Suprapubic skin (tissue), 4 donors: ENCODE data around the gene AGER. TPM values are rescaled to one million over a fixed set of nuclear protein-coding genes. Genes with fewer than 3 reads are reported as not detected.

Source experiments
- DNase-seq, 2 donors: peaks; one replicate each; pipeline ENCODE4 v3.0.0-alpha.2; 2019; ENCODE audit warnings: low spot score in 2 of 2
- H3K27ac ChIP-seq: fragments of 200-600 bp; sonication (generic); one replicate; pipeline ENCODE4 v1.5.1; 2019
- H3K27me3 ChIP-seq: fragments of 200-600 bp; sonication (generic); one replicate; pipeline ENCODE4 v1.5.1; 2019
- H3K36me3 ChIP-seq: fragments of 200-600 bp; sonication (generic); one replicate; pipeline ENCODE4 v1.5.1; 2019
- H3K4me1 ChIP-seq: fragments of 200-600 bp; sonication (generic); one replicate; pipeline ENCODE4 v1.5.1; 2019
- H3K4me3 ChIP-seq: fragments of 200-600 bp; sonication (generic); one replicate; pipeline ENCODE4 v1.5.1; 2019; ENCODE audit warnings: mild to moderate bottlenecking
- H3K9me3 ChIP-seq: fragments of 200-600 bp; sonication (generic); one replicate; pipeline ENCODE4 v1.5.1; 2019
- CTCF ChIP-seq, 2 donors: fragments of 200-600 bp in 1 of 2; fragments of 450-650 bp in 1 of 2; sonication (generic) in 1 of 2; IDR thresholded peaks; one replicate each; pipeline ENCODE4 v1.5.1; 2016 to 2019; ENCODE audit warnings: antibody characterized with exemption in 2 of 2, mild to moderate bottlenecking in 1 of 2, moderate library complexity in 1 of 2
- EP300 ChIP-seq: sonication (generic); formaldehyde crosslinking; IDR thresholded peaks from one replicate; pipeline ENCODE4 v1.6.1; 2017; ENCODE audit warnings: antibody characterized with exemption
- POLR2A ChIP-seq, 2 donors: fragments of 450-650 bp; IDR thresholded peaks; one replicate each; pipeline ENCODE4 v1.6.1; 2017; ENCODE audit warnings: antibody characterized with exemption in 2 of 2, mild to moderate bottlenecking in 2 of 2, moderate library complexity in 2 of 2
- POLR2AphosphoS5 ChIP-seq, 3 donors: sonication (generic); formaldehyde crosslinking; IDR thresholded peaks; one replicate each; pipeline ENCODE4 v1.6.1; 2017; ENCODE audit warnings: antibody characterized with exemption in 3 of 3
- WGBS: methylation state at CpG from one replicate; pipeline ENCODE4 v1.1.5; 2018; 5-methylcytosine and 5-hydroxymethylcytosine counted together
- total RNA-seq, 4 donors: library from RNA; depleted of rRNA; stranded (reverse); fragments of >200 nt; gene quantifications; one replicate each; pipeline ENCODE4 v1.1.0, GENCODE V29; 2016

AGER gene
- total RNA-seq, 4 donors from 2014 or later, result 1.5 to 9.9 (median 4.8) TPM; not detected in 1

GRCh38 chr6:32170294-32170693 is 13.8 kb downstream of the AGER start:
- Histone ChIP-seq H3K27me3 (no peaks in the 10 kb centered on the region), H3K4me1 (peaks cover 23% of the 10 kb centered on the region), H3K4me3 (no peak overlapping the region), H3K27ac (no peak overlapping the region), H3K9me3 (no peaks in the 10 kb centered on the region), H3K36me3 (peaks cover 57% of the 10 kb centered on the region)
- no peak for DNase-seq
- TF ChIP-seq CTCF (IDR thresholded peaks at IDR 0.05) (no peak), EP300 (no peak), POLR2A (IDR thresholded peaks at IDR 0.05) (no peak), POLR2AphosphoS5 (IDR thresholded peaks at IDR 0.05) (no peak)
- WGBS, result 97% methylated on average over 3 of the region's 11 CpGs

- no peak for DNase-seq
- H3K27me3 ChIP-seq, result no peaks in the 10 kb centered on the region
- no peaks in the 10 kb centered on the region for H3K9me3 ChIP-seq
- H3K4me3 ChIP-seq, result no peak overlapping the region
- 82% methylated on average over 11 of the region's 11 CpGs for WGBS
- TF ChIP-seq POLR2AphosphoS5 (IDR thresholded peaks at IDR 0.05) (no peak), CTCF (IDR thresholded peaks at IDR 0.05) (no peak), EP300 (no peak), POLR2A (IDR thresholded peaks at IDR 0.05) (no peak)
- peaks cover 16% of the 10 kb centered on the region for H3K4me1 ChIP-seq
- no peak overlapping the region for H3K27ac ChIP-seq
- peaks cover 69% of the 10 kb centered on the region for H3K36me3 ChIP-seq
Measured at GRCh38 chr6:32168807-32169591, 15.1 kb downstream of the AGER start.

- H3K27me3 ChIP-seq, result no peaks in the 10 kb centered on the region
- no peak overlapping the region for H3K27ac ChIP-seq
- H3K4me1 ChIP-seq, result peaks cover 10% of the 10 kb centered on the region
- TF ChIP-seq EP300, result no peak
- TF ChIP-seq POLR2AphosphoS5 (IDR thresholded peaks at IDR 0.05), result no peak
- TF ChIP-seq POLR2A (IDR thresholded peaks at IDR 0.05), result no peak
- no peak for TF ChIP-seq CTCF (IDR thresholded peaks at IDR 0.05)
- peaks cover 71% of the 10 kb centered on the region for H3K36me3 ChIP-seq
- H3K4me3 ChIP-seq, result no peak overlapping the region
- WGBS, result 72% methylated on average over 2 of the region's 2 CpGs
- H3K9me3 ChIP-seq, result no peaks in the 10 kb centered on the region
- no peak for DNase-seq
Measured at GRCh38 chr6:32168350-32168749, 15.7 kb downstream of the AGER start.

- no peak overlapping the region for H3K27ac ChIP-seq
- H3K27me3 ChIP-seq, result no peaks in the 10 kb centered on the region
- H3K4me3 ChIP-seq, result no peak overlapping the region
- TF ChIP-seq CTCF (IDR thresholded peaks at IDR 0.05) (no peak), POLR2A (IDR thresholded peaks at IDR 0.05) (no peak), EP300 (no peak), POLR2AphosphoS5 (IDR thresholded peaks at IDR 0.05) (no peak)
- no peak for DNase-seq
- no peaks in the 10 kb centered on the region for H3K9me3 ChIP-seq
- peaks cover 74% of the 10 kb centered on the region for H3K36me3 ChIP-seq
- H3K4me1 ChIP-seq, result peaks cover 6% of the 10 kb centered on the region
- 78% methylated on average over 6 of the region's 6 CpGs for WGBS
Measured at GRCh38 chr6:32167761-32168262, 16.2 kb downstream of the AGER start.

- Histone ChIP-seq H3K27me3 (no peaks in the 10 kb centered on the region), H3K36me3 (peaks cover 80% of the 10 kb centered on the region), H3K9me3 (no peaks in the 10 kb centered on the region), H3K27ac (no peak overlapping the region), H3K4me1 (peaks cover under 1% of the 10 kb centered on the region), H3K4me3 (no peak overlapping the region)
- WGBS, result 70% methylated on average over 17 of the region's 32 CpGs
- DNase-seq, result no peak
- TF ChIP-seq CTCF (IDR thresholded peaks at IDR 0.05) (no peak), POLR2AphosphoS5 (IDR thresholded peaks at IDR 0.05) (no peak), POLR2A (IDR thresholded peaks at IDR 0.05) (no peak), EP300 (no peak)
Measured at GRCh38 chr6:32167154-32167760, 16.8 kb downstream of the AGER start.
